HL-60 (cell line): ENCODE results near the gene ANK3.

Source experiments
- DNase-seq, 2 experiments: peaks; one replicate each; pipeline ENCODE4 v3.0.0-alpha.2; 2010 to 2020; ENCODE audit warnings: low read depth in 1 of 2, low spot score in 1 of 2
- H3K27ac ChIP-seq: fragments of 250-450 bp; sonication (Bioruptor Pico); replicated peaks from 2 replicates; pipeline ENCODE4 v1.5.1; 2020; ENCODE audit warnings: mild to moderate bottlenecking, moderate library complexity
- H3K27me3 ChIP-seq: fragments of 250-450 bp; sonication (Bioruptor Pico); 2 replicates; pipeline ENCODE4 v1.5.1; 2021; ENCODE audit warnings: mild to moderate bottlenecking, moderate library complexity; ENCODE audit not compliant: insufficient read depth, poor library complexity, severe bottlenecking
- H3K4me3 ChIP-seq: replicated peaks from 2 replicates; pipeline ENCODE4 v1.5.1; 2011; ENCODE audit warnings: mild to moderate bottlenecking, control low read depth, low read length; ENCODE audit not compliant: insufficient read depth
- CTCF ChIP-seq: IDR thresholded peaks from one replicate; pipeline ENCODE4 v1.5.1; 2011; ENCODE audit warnings: low read length, control low read depth, inconsistent platforms; ENCODE audit not compliant: insufficient read depth
- GABPA ChIP-seq: IDR thresholded peaks from 2 replicates; pipeline ENCODE4 v1.6.1; 2012; ENCODE audit warnings: low read depth
- POLR2AphosphoS5 ChIP-seq: IDR thresholded peaks from 2 replicates; pipeline ENCODE4 v1.6.1; 2012; ENCODE audit warnings: low read depth
- REST ChIP-seq: IDR thresholded peaks from 2 replicates; pipeline ENCODE4 v1.6.1; 2012; ENCODE audit warnings: low read depth; ENCODE audit not compliant: insufficient replicate concordance
- SPI1 ChIP-seq: IDR thresholded peaks from 2 replicates; pipeline ENCODE4 v1.6.1; 2012; ENCODE audit warnings: low read depth, mild to moderate bottlenecking, borderline replicate concordance

The ANK3 gene

GRCh38 chr10:60042262-60042661, 347.4 kb downstream of the ANK3 start:
- Histone ChIP-seq H3K4me3 (no peak overlapping the region), H3K27ac (no peak overlapping the region), H3K27me3 (peaks cover 5% of the 10 kb centered on the region)
- TF ChIP-seq REST (no peak), GABPA (no peak), SPI1 (no peak), CTCF (no peak), POLR2AphosphoS5 (no peak)
- no peak for DNase-seq

- Histone ChIP-seq H3K27me3 (peaks cover 5% of the 10 kb centered on the region), H3K4me3 (no peak overlapping the region), H3K27ac (no peak overlapping the region)
- no peak for DNase-seq
- TF ChIP-seq POLR2AphosphoS5 (no peak), CTCF (no peak), SPI1 (no peak), GABPA (no peak), REST (no peak)
Observed at GRCh38 chr10:60041489-60042133, 348.1 kb downstream of the ANK3 start.

- Histone ChIP-seq H3K4me3 (no peak overlapping the region), H3K27ac (no peak overlapping the region), H3K27me3 (peaks cover 5% of the 10 kb centered on the region)
- TF ChIP-seq POLR2AphosphoS5 = no peak
- TF ChIP-seq CTCF = no peak
- TF ChIP-seq REST = no peak
- TF ChIP-seq GABPA = no peak
- no peak for TF ChIP-seq SPI1
- no peak for DNase-seq
Observed at GRCh38 chr10:60040014-60040662, 349.5 kb downstream of the ANK3 start.
